ENCODE data around the gene POLR3H.

POLR3H gene

GRCh38 chr22:41481131-41481830 is 63.0 kb downstream of the POLR3H start:
- no peak for DNase-seq

DNA sequence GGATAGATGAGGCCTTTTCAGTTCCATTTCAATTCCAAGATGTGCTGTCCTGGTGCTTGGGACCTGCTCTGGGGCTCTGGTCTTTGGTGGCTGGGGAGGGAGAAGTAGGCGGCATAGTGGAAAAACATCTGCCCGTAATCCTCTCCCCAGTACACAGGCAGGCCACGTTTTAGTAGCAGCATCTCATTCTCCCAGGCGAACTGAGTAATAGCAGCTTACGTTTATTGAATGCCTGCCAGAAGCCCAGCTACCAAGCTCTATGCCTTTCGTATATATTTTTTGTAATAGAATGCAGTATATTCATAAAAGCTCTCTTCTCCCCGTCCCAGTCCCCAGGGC is 63.9 kb downstream of the POLR3H start:
- DNase-seq = no peak

- no peak for DNase-seq
These were observed 64.4 kb downstream of the POLR3H start for GRCh38 chr22:41479671-41480396.

- DNase-seq = no peak
These were observed 65.3 kb downstream of the POLR3H start for GRCh38 chr22:41478891-41479521.

DNA sequence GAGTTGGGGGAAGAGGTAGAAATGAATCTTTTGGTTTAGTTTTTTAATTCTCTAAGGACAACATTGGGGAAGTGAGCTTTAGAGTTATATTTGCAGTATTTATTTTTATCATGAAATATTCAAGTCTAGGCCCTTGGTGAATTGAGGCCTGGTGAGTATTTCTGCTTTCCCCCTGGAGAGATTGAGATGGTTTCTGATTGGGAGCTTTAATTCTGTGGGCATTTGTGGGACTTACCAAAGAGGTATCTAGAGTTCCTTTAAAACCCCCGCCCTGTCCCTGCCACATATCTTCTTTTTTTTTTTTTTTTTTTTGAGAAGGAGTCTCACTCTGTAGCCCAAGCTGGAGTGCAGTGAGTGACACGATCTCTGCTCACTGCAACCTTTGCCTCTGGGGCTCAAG is 65.8 kb downstream of the POLR3H start:
- DNase-seq = no peak

All from hematopoietic multipotent progenitor cell treated with erythropoietin and hydrocortisone succinate and interleukin-3 and kit ligand, for 8 days (in vitro differentiated cells).